Memory B cell (primary cell): ENCODE results near the gene GPC3.
"Not testable (repeated sequence)": the region's sequence is repeated elsewhere in the genome, so short reads cannot be mapped to it uniquely, and the experiment has no call there.

ENCODE experiments used
- ATAC-seq: fragments of 150-1000 bp; cut with Tn5 transposase; 2 replicates; pipeline ENCODE4 v1.10.0; 2021; ENCODE audit warnings: low read depth, mild to moderate bottlenecking, moderate library complexity
- DNase-seq, 2 donors: peaks; one replicate each; pipeline ENCODE4 v3.0.0; 2022; ENCODE audit warnings: low spot score in 2 of 2
- H3K27ac Mint-ChIP-seq: one replicate; pipeline ENCODE4 v1.8.0; 2022; ENCODE audit warnings: mild to moderate bottlenecking, moderate library complexity, mixed read lengths
- H3K27me3 Mint-ChIP-seq: one replicate; pipeline ENCODE4 v1.8.0; 2022; ENCODE audit warnings: mixed read lengths
- H3K36me3 Mint-ChIP-seq: one replicate; pipeline ENCODE4 v1.8.0; 2022; ENCODE audit warnings: mild to moderate bottlenecking, mixed read lengths
- H3K4me1 Mint-ChIP-seq: one replicate; pipeline ENCODE4 v1.8.0; 2022; ENCODE audit warnings: mixed read lengths
- H3K4me3 Mint-ChIP-seq: one replicate; pipeline ENCODE4 v1.8.0; 2022; ENCODE audit warnings: mild to moderate bottlenecking, moderate library complexity, mixed read lengths
- H3K9me3 Mint-ChIP-seq: one replicate; pipeline ENCODE4 v1.8.0; 2022; ENCODE audit warnings: mixed read lengths

The GPC3 gene

GRCh38 chrX:133774807-133775206, 210.6 kb downstream of the GPC3 start:
- Mint-ChIP-seq H3K27ac (no peak overlapping the region), H3K4me3 (no peak overlapping the region), H3K36me3 (no peaks in the 10 kb centered on the region), H3K9me3 (no peaks in the 10 kb centered on the region), H3K4me1 (no peaks in the 10 kb centered on the region), H3K27me3 (no peaks in the 10 kb centered on the region)
- no peak for DNase-seq
- ATAC-seq, result no peak

- DNase-seq (no peak), ATAC-seq (no peak)
- H3K4me1 Mint-ChIP-seq, result no peaks in the 10 kb centered on the region
- H3K27ac Mint-ChIP-seq, result no peak overlapping the region
- no peaks in the 10 kb centered on the region for H3K27me3 Mint-ChIP-seq
- no peaks in the 10 kb centered on the region for H3K36me3 Mint-ChIP-seq
- H3K4me3 Mint-ChIP-seq, result no peak overlapping the region
- H3K9me3 Mint-ChIP-seq, result no peaks in the 10 kb centered on the region
Observed at GRCh38 chrX:133771086-133771646, 214.2 kb downstream of the GPC3 start.

- H3K4me1 Mint-ChIP-seq, H3K27me3 Mint-ChIP-seq, H3K4me3 Mint-ChIP-seq, DNase-seq, H3K36me3 Mint-ChIP-seq, ATAC-seq, H3K9me3 Mint-ChIP-seq, H3K27ac Mint-ChIP-seq: not testable (repeated sequence)
Observed at GRCh38 chrX:133762976-133763548, 222.3 kb downstream of the GPC3 start.

GRCh38 chrX:133754657-133755056, 230.7 kb downstream of the GPC3 start:
- no peaks in the 10 kb centered on the region for H3K36me3 Mint-ChIP-seq
- no peaks in the 10 kb centered on the region for H3K27me3 Mint-ChIP-seq
- ATAC-seq, result no peak

GRCh38 chrX:133749951-133750350, 235.4 kb downstream of the GPC3 start:
- no peaks in the 10 kb centered on the region for H3K27me3 Mint-ChIP-seq
- no peak overlapping the region for H3K4me3 Mint-ChIP-seq
- H3K36me3 Mint-ChIP-seq, result no peaks in the 10 kb centered on the region
- DNase-seq (no peak), ATAC-seq (no peak)
- H3K4me1 Mint-ChIP-seq, result no peaks in the 10 kb centered on the region
- H3K27ac Mint-ChIP-seq, result no peak overlapping the region
- H3K9me3 Mint-ChIP-seq, result no peaks in the 10 kb centered on the region

More at GRCh38 chrX:133754657-133755056, 230.7 kb downstream of the GPC3 start:
- no peaks in the 10 kb centered on the region for H3K9me3 Mint-ChIP-seq
- no peak for DNase-seq
- no peaks in the 10 kb centered on the region for H3K4me1 Mint-ChIP-seq
- H3K27ac Mint-ChIP-seq, result no peak overlapping the region
- no peak overlapping the region for H3K4me3 Mint-ChIP-seq

GRCh38 chrX:133749370-133749769, 236.0 kb downstream of the GPC3 start:
- Mint-ChIP-seq H3K4me3 (no peak overlapping the region), H3K9me3 (no peaks in the 10 kb centered on the region), H3K4me1 (no peaks in the 10 kb centered on the region), H3K36me3 (no peaks in the 10 kb centered on the region), H3K27ac (no peak overlapping the region), H3K27me3 (no peaks in the 10 kb centered on the region)
- DNase-seq (no peak), ATAC-seq (no peak)

- Mint-ChIP-seq H3K9me3 (no peaks in the 10 kb centered on the region), H3K4me3 (no peak overlapping the region), H3K4me1 (no peaks in the 10 kb centered on the region), H3K27ac (no peak overlapping the region), H3K36me3 (no peaks in the 10 kb centered on the region), H3K27me3 (no peaks in the 10 kb centered on the region)
- no peak for DNase-seq
- ATAC-seq, result no peak
Observed at GRCh38 chrX:133747196-133747595, 238.2 kb downstream of the GPC3 start.

GRCh38 chrX:133746593-133746992, 238.8 kb downstream of the GPC3 start:
- ATAC-seq (no peak), DNase-seq (no peak)
- Mint-ChIP-seq H3K4me3 (no peak overlapping the region), H3K27ac (no peak overlapping the region), H3K36me3 (no peaks in the 10 kb centered on the region), H3K27me3 (no peaks in the 10 kb centered on the region), H3K4me1 (no peaks in the 10 kb centered on the region), H3K9me3 (no peaks in the 10 kb centered on the region)

- ATAC-seq, result peak; percentile 53
- no peaks in the 10 kb centered on the region for H3K9me3 Mint-ChIP-seq
- no peaks in the 10 kb centered on the region for H3K27me3 Mint-ChIP-seq
- no peak overlapping the region for H3K4me3 Mint-ChIP-seq
- peak in 1 of 2 donors; percentile 0 for DNase-seq
- no peak overlapping the region for H3K27ac Mint-ChIP-seq
- H3K36me3 Mint-ChIP-seq, result no peaks in the 10 kb centered on the region
- no peaks in the 10 kb centered on the region for H3K4me1 Mint-ChIP-seq
Observed at GRCh38 chrX:133745349-133745748, 240.0 kb downstream of the GPC3 start.

GRCh38 chrX:133742602-133743305, 242.6 kb downstream of the GPC3 start:
- H3K27me3 Mint-ChIP-seq, result no peaks in the 10 kb centered on the region
- ATAC-seq (no peak), DNase-seq (no peak)
- no peaks in the 10 kb centered on the region for H3K4me1 Mint-ChIP-seq
- H3K36me3 Mint-ChIP-seq, result no peaks in the 10 kb centered on the region
- no peaks in the 10 kb centered on the region for H3K9me3 Mint-ChIP-seq
- H3K27ac Mint-ChIP-seq, result no peak overlapping the region
- H3K4me3 Mint-ChIP-seq, result no peak overlapping the region

- no peaks in the 10 kb centered on the region for H3K36me3 Mint-ChIP-seq
- ATAC-seq (no peak), DNase-seq (no peak)
- no peaks in the 10 kb centered on the region for H3K27me3 Mint-ChIP-seq
- no peak overlapping the region for H3K27ac Mint-ChIP-seq
- H3K4me1 Mint-ChIP-seq, result no peaks in the 10 kb centered on the region
- no peaks in the 10 kb centered on the region for H3K9me3 Mint-ChIP-seq
- H3K4me3 Mint-ChIP-seq, result no peak overlapping the region
Observed at GRCh38 chrX:133741303-133741702, 244.1 kb downstream of the GPC3 start.

GRCh38 chrX:133726642-133727041, 258.8 kb downstream of the GPC3 start:
- H3K27me3 Mint-ChIP-seq, result peaks cover 5% of the 10 kb centered on the region
- no peaks in the 10 kb centered on the region for H3K36me3 Mint-ChIP-seq
- no peak for DNase-seq
- H3K4me1 Mint-ChIP-seq, result peaks cover 6% of the 10 kb centered on the region
- H3K9me3 Mint-ChIP-seq, result no peaks in the 10 kb centered on the region
- no peak for ATAC-seq
- H3K27ac Mint-ChIP-seq, result no peak overlapping the region
- H3K4me3 Mint-ChIP-seq, result no peak overlapping the region

- DNase-seq (no peak), ATAC-seq (no peak)
- Mint-ChIP-seq H3K9me3 (no peaks in the 10 kb centered on the region), H3K36me3 (no peaks in the 10 kb centered on the region), H3K27ac (no peak overlapping the region), H3K27me3 (peaks cover 2% of the 10 kb centered on the region), H3K4me1 (peaks cover 6% of the 10 kb centered on the region), H3K4me3 (no peak overlapping the region)
Observed at GRCh38 chrX:133726211-133726630, 259.2 kb downstream of the GPC3 start.

GRCh38 chrX:133723930-133724329, 261.5 kb downstream of the GPC3 start:
- peaks cover 6% of the 10 kb centered on the region for H3K4me1 Mint-ChIP-seq
- peaks cover 2% of the 10 kb centered on the region for H3K27me3 Mint-ChIP-seq
- H3K4me3 Mint-ChIP-seq, result no peak overlapping the region
- DNase-seq (no peak), ATAC-seq (no peak)
- H3K36me3 Mint-ChIP-seq, result no peaks in the 10 kb centered on the region
- no peaks in the 10 kb centered on the region for H3K9me3 Mint-ChIP-seq
- H3K27ac Mint-ChIP-seq, result no peak overlapping the region

- peak overlapping the region; percentile 29 for H3K4me3 Mint-ChIP-seq
- no peaks in the 10 kb centered on the region for H3K9me3 Mint-ChIP-seq
- ATAC-seq (no peak), DNase-seq (no peak)
- H3K27ac Mint-ChIP-seq, result no peak overlapping the region
- peaks cover 6% of the 10 kb centered on the region for H3K4me1 Mint-ChIP-seq
- H3K27me3 Mint-ChIP-seq, result peaks cover 2% of the 10 kb centered on the region
- no peaks in the 10 kb centered on the region for H3K36me3 Mint-ChIP-seq
Observed at GRCh38 chrX:133722756-133723155, 262.6 kb downstream of the GPC3 start.
